HAP-1 (cell line): Measurements from ENCODE around the gene TXNDC5.

Experiments used
- DNase-seq, 2 experiments: peaks; one replicate each; pipeline ENCODE4 v3.0.0-alpha.2; 2016 to 2020; ENCODE audit warnings: low spot score in 2 of 2
- H3K27me3 ChIP-seq: fragments of 250-450 bp; sonication (Bioruptor Pico); 2 replicates; pipeline ENCODE4 v1.5.1; 2020; ENCODE audit warnings: low read depth, mild to moderate bottlenecking, moderate library complexity
- H3K36me3 ChIP-seq: fragments of 250-450 bp; sonication (Bioruptor Pico); replicated peaks from 2 replicates; pipeline ENCODE4 v1.5.1; 2020; ENCODE audit warnings: mild to moderate bottlenecking
- H3K4me1 ChIP-seq: fragments of 250-450 bp; sonication (Bioruptor Pico); 2 replicates; pipeline ENCODE4 v1.5.1; 2020; ENCODE audit warnings: mild to moderate bottlenecking
- H3K4me3 ChIP-seq: fragments of 250-450 bp; sonication (Bioruptor Pico); 2 replicates; pipeline ENCODE4 v1.5.1; 2020; ENCODE audit warnings: mild to moderate bottlenecking, moderate library complexity
- H3K9me3 ChIP-seq: fragments of 250-450 bp; sonication (Bioruptor Pico); 2 replicates; pipeline ENCODE4 v1.5.1; 2020; ENCODE audit warnings: mild to moderate bottlenecking, moderate library complexity
- in situ Hi-C: fragments of 300-500 bp; cut with MboI; formaldehyde crosslinking; loops from 3 replicates; pipeline ENCODE4 v1.14.3; 2020; ENCODE audit warnings: low sequenced_read_pairs, inconsistent platforms, mixed read lengths

Gene TXNDC5

GRCh38 chr6:7882505-7883257 is 27.9 kb downstream of the TXNDC5 start:
- H3K4me1 ChIP-seq, result no peaks in the 10 kb centered on the region
- H3K36me3 ChIP-seq, result peaks cover 68% of the 10 kb centered on the region
- in situ Hi-C loops, result loop anchor here (25.0 kb wide), 2 partner anchors 470 to 595 kb away; no protein-coding TSS in a partner anchor
- H3K27me3 ChIP-seq, result no peaks in the 10 kb centered on the region
- H3K4me3 ChIP-seq, result no peak overlapping the region
- DNase-seq, result no peak
- no peaks in the 10 kb centered on the region for H3K9me3 ChIP-seq

DNA sequence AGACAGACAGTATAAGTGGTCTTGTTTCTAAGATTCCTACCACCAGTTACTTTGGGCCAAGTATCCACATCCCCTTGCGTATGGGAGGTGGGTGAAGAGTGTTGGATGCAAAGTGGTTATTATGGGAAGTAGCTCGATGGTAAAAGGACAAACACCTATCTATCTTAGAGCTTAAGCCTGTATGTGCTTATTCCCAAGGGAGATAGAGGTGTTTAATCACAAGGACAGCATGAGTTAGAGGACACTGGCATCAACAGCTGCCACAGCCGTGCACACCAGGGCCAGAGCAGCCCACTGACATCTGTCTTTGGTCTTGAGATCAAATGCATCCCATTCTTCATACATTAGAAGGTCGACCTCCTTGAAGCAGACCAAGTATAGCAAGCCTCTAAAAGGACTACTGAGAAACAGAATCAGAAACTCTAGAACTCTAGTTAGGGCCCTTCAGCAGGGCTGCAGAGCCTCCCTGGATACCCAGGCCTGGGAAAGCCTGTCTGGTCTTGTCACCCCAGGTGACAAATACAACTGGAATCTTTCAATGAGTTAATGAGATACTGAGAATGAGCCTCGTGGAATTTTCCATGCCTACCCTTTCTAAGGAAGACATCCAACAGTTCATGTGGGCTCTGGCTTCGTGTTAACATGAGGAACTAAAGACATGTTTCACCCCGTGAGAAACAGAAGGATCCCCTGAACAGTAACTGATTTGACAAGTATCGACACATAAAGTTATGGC is 28.7 kb downstream of the TXNDC5 start:
- in situ Hi-C loops, result loop anchor here (25.0 kb wide), 2 partner anchors 470 to 595 kb away; no protein-coding TSS in a partner anchor
- no peak overlapping the region for H3K4me3 ChIP-seq
- DNase-seq, result no peak
- peaks cover 60% of the 10 kb centered on the region for H3K36me3 ChIP-seq
- H3K27me3 ChIP-seq, result no peaks in the 10 kb centered on the region
- no peaks in the 10 kb centered on the region for H3K9me3 ChIP-seq
- no peaks in the 10 kb centered on the region for H3K4me1 ChIP-seq

DNA sequence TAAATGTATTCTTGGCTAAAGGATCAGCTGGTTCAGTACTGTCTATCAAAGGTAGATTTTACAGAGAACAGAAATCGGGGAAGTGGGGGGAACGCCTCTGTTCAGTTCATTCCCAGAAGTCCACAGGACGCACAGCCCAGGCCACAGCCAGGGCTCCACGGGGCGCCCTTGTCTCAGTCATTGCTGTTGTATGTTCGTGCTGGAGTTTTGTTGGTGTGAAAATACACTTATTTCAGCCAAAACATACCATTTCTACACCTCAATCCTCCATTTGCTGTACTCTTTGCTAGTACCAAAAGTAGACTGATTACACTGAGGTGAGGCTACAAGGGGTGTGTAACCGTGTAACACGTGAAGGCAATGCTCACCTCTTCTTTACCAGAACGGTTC is 29.9 kb downstream of the TXNDC5 start:
- Histone ChIP-seq H3K9me3 (no peaks in the 10 kb centered on the region), H3K4me1 (no peaks in the 10 kb centered on the region), H3K27me3 (no peaks in the 10 kb centered on the region), H3K36me3 (peaks cover 50% of the 10 kb centered on the region), H3K4me3 (no peak overlapping the region)
- DNase-seq, result no peak
- in situ Hi-C loops, result loop anchor here (25.0 kb wide), 2 partner anchors 468 to 593 kb away; no protein-coding TSS in a partner anchor

GRCh38 chr6:7879980-7880717 is 30.4 kb downstream of the TXNDC5 start:
- H3K36me3 ChIP-seq, result peaks cover 44% of the 10 kb centered on the region
- DNase-seq, result no peak
- in situ Hi-C loops, result loop anchor here (25.0 kb wide), 2 partner anchors 468 to 593 kb away; no protein-coding TSS in a partner anchor

DNA sequence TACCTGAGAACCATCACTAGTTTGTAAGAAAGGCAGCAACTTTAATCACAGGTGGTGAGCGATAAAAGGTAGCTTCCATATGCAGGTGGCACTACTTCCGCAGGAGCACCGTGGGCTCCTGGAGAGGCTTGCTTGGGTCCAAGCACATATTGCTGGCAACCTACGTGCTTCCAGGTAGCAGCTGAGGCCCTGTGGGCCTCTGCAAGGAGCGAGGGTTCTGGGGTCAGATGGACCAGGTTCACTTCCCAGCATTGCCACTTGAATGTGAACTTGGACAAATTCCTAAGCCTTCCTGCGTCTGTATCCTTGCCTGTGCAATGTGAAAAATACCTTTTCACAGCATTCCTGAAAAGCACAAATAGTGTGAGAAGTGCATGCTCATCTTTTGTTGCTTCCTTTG is 31.0 kb downstream of the TXNDC5 start:
- in situ Hi-C loops, result loop anchor here (25.0 kb wide), 2 partner anchors 467 to 592 kb away; no protein-coding TSS in a partner anchor
- DNase-seq, result no peak

More at GRCh38 chr6:7879980-7880717, 30.4 kb downstream of the TXNDC5 start:
- H3K27me3 ChIP-seq, result no peaks in the 10 kb centered on the region
- no peaks in the 10 kb centered on the region for H3K4me1 ChIP-seq
- no peaks in the 10 kb centered on the region for H3K9me3 ChIP-seq
- no peak overlapping the region for H3K4me3 ChIP-seq

DNA sequence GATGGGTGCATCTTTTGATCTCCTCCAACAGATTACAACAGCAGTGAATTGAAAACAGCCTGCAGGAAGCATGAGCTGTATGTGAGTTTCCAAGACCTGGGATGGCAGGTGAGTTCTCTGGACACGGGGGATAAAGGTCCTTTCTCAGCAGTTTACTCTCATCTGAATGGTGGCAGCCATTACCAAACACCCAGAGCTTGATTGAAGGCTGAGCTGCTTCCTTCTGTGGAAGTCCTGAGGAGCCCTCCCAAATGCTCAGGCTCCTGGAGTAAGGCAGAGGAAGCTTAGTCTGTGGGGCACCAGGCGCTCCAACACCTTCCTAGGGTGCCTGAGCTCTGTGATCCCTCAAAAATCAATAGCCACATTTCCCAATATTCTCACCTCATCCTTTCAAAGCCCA is 31.5 kb downstream of the TXNDC5 start:
- peaks cover 33% of the 10 kb centered on the region for H3K36me3 ChIP-seq
- H3K4me3 ChIP-seq, result no peak overlapping the region
- DNase-seq, result no peak
- no peaks in the 10 kb centered on the region for H3K27me3 ChIP-seq
- no peaks in the 10 kb centered on the region for H3K4me1 ChIP-seq
- in situ Hi-C loops, result loop anchor here (25.0 kb wide), 2 partner anchors 467 to 592 kb away; no protein-coding TSS in a partner anchor
- no peaks in the 10 kb centered on the region for H3K9me3 ChIP-seq

More for the DNA sequence above, 31.0 kb downstream of the TXNDC5 start:
- peaks cover 38% of the 10 kb centered on the region for H3K36me3 ChIP-seq
- H3K4me3 ChIP-seq, result no peak overlapping the region
- H3K4me1 ChIP-seq, result no peaks in the 10 kb centered on the region
- no peaks in the 10 kb centered on the region for H3K27me3 ChIP-seq
- H3K9me3 ChIP-seq, result no peaks in the 10 kb centered on the region

DNA sequence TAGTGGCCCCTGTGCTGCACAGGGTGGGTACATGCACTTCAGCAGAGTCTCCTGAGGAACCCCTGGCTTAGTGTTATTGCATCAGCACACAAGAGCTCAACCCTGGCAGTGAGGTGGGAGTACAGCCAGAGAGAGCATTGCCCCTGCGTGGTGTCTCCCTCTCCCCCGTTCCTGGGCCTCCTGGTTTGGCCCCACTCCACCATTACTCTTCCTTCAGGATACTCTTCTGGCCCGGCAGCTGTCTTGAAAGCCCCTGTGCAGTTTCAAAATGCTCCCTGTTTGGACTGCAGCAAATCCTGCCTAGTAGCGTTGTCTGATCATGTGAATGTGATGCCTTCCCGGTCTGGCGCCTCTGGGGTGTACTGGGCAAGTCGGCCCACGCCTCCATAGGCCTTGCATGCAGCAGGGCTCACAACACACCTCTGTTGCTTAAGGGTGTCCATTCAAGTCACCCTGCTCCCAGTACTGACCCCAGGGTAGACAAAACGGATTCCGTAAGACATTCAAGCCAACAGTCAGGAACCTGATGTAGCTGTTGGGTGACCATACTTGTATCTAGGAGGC is 32.1 kb downstream of the TXNDC5 start:
- H3K36me3 ChIP-seq, result peaks cover 27% of the 10 kb centered on the region
- in situ Hi-C loops, result loop anchor here (25.0 kb wide), 2 partner anchors 466 to 591 kb away; no protein-coding TSS in a partner anchor

DNA sequence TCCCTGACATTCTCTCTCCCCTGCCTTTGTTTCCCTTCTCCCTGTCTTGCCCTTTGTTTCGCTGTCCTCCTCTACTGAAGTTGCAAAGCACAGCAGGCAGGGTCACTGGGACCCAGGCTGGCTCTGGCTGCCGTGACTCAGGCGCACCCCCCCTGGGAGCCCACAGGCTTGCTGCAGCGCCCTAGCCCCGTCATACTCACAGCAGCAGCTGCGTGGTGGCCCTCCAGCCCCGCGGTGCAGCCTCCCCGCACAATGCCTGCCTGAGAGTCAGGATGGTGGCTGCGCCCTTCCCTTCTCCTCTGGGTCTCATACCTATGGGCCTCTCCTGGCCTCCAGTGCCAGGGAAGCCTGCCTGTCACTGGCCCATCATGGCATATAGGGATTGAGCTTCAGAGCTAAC is 41.7 kb downstream of the TXNDC5 start:
- Histone ChIP-seq H3K27me3 (no peaks in the 10 kb centered on the region), H3K4me3 (no peak overlapping the region), H3K36me3 (no peaks in the 10 kb centered on the region), H3K4me1 (no peaks in the 10 kb centered on the region), H3K9me3 (no peaks in the 10 kb centered on the region; the same call in 1 of the 2 replicates)
- no peak for DNase-seq
- in situ Hi-C loops, result no loop called here

More for the DNA sequence above, 32.1 kb downstream of the TXNDC5 start:
- no peak for DNase-seq
- Histone ChIP-seq H3K4me3 (no peak overlapping the region), H3K4me1 (no peaks in the 10 kb centered on the region), H3K9me3 (no peaks in the 10 kb centered on the region; the same call in 1 of the 2 replicates), H3K27me3 (no peaks in the 10 kb centered on the region)

- no peaks in the 10 kb centered on the region for H3K27me3 ChIP-seq
- no peaks in the 10 kb centered on the region for H3K9me3 ChIP-seq
- in situ Hi-C loops, result no loop called here
- H3K36me3 ChIP-seq, result no peaks in the 10 kb centered on the region
- no peaks in the 10 kb centered on the region for H3K4me1 ChIP-seq
- H3K4me3 ChIP-seq, result no peak overlapping the region
- no peak for DNase-seq
Measured at GRCh38 chr6:7866526-7866925, 44.1 kb downstream of the TXNDC5 start.

DNA sequence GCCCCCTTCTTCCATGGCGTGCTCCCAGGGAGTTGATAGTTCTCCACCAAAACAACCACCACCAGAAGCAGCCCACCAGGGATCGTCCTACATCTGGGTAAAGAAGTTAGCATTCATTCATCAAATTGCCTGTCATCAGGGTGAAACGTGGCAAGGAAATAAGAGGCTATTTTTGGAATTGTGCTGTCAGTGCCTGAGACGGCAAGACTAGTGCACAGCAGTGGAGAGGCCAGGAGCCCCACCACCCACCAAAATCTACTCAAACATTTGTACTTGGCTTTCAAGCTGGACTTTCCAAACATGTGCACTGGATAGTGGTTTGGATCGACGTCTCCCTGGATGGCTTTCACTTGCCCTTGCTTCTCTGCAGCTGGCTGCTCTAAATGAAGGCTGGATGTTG is 44.8 kb downstream of the TXNDC5 start:
- Histone ChIP-seq H3K9me3 (no peaks in the 10 kb centered on the region), H3K4me1 (no peaks in the 10 kb centered on the region), H3K27me3 (no peaks in the 10 kb centered on the region), H3K36me3 (no peaks in the 10 kb centered on the region), H3K4me3 (no peak overlapping the region)
- in situ Hi-C loops, result no loop called here
- DNase-seq, result no peak

GRCh38 chr6:7859591-7859990 is 51.0 kb downstream of the TXNDC5 start:
- DNase-seq, result no peak
- no peaks in the 10 kb centered on the region for H3K36me3 ChIP-seq
- no peak overlapping the region for H3K4me3 ChIP-seq
- in situ Hi-C loops, result no loop called here
- H3K9me3 ChIP-seq, result no peaks in the 10 kb centered on the region
- no peaks in the 10 kb centered on the region for H3K27me3 ChIP-seq
- H3K4me1 ChIP-seq, result no peaks in the 10 kb centered on the region

DNA sequence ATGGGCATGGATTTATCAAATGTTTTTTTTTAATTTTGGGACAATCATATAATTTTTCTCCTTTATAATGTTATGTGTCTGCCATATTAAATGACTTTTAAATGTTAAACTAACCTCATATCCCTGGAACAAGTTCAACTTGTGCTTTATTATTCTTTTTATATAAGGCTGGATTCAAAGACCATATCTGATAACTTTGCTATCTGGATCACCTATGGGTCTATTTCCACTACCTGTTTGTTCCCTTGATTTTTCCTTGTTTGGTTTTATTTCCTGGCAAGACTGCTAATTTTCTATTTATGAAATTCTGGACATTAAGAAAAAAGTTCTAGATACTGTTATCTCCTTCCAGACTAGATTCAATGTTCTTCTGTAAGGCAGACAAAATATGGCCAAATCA is 58.8 kb downstream of the TXNDC5 start:
- in situ Hi-C loops, result no loop called here
- no peaks in the 10 kb centered on the region for H3K36me3 ChIP-seq
- no peak for DNase-seq
- H3K4me1 ChIP-seq, result no peaks in the 10 kb centered on the region
- H3K9me3 ChIP-seq, result peaks cover 3% of the 10 kb centered on the region; the same call in 1 of the 2 replicates
- no peaks in the 10 kb centered on the region for H3K27me3 ChIP-seq
- H3K4me3 ChIP-seq, result no peak overlapping the region

GRCh38 chr6:7848229-7848628 is 62.4 kb downstream of the TXNDC5 start:
- no peak for DNase-seq
- Histone ChIP-seq H3K36me3 (no peaks in the 10 kb centered on the region), H3K9me3 (peaks cover 3% of the 10 kb centered on the region; the same call in 1 of the 2 replicates), H3K27me3 (no peaks in the 10 kb centered on the region), H3K4me1 (no peaks in the 10 kb centered on the region), H3K4me3 (no peak overlapping the region)
- in situ Hi-C loops, result no loop called here
